Peyer's patch (tissue), 4 donors: ENCODE data around the gene MYF5.

Experiments
- POLR2A ChIP-seq, 2 donors: fragments of 450-650 bp; IDR thresholded peaks; one replicate each; pipeline ENCODE4 v1.5.1; 2017; ENCODE audit warnings: antibody characterized with exemption in 2 of 2, mild to moderate bottlenecking in 2 of 2, moderate library complexity in 2 of 2
- TF ChIP-seq, protein P1 (sequence below), 6 experiments: fragments of 450-650 bp in 4 of 6; fragments of 200-600 bp in 2 of 6; sonication (generic) in 1 of 6; IDR thresholded peaks; one replicate each; pipeline ENCODE4 v1.5.1; 2017 to 2019; ENCODE audit warnings: antibody characterized with exemption in 6 of 6, mild to moderate bottlenecking in 3 of 6, moderate library complexity in 1 of 6

DNA sequence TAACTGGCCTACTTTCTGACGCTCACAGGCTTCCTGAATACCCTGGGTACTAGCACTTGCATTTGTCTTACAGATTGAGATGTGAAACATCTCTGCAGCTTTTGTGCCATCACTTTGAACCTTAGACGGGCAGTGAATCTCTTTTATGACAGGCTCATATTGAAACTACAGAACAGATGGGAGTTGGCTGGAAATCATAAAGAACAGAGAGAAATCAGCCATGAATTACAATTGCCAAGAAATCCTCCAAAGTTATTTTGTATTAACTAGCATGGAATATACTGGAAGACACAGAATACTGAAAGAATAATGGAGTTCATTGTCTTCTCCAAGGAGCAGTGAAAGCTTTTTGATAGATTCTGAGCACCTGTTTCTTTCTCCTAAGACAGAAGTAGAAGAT, 32.7 kb downstream of the MYF5 start:
- TF ChIP-seq, protein P1, sequence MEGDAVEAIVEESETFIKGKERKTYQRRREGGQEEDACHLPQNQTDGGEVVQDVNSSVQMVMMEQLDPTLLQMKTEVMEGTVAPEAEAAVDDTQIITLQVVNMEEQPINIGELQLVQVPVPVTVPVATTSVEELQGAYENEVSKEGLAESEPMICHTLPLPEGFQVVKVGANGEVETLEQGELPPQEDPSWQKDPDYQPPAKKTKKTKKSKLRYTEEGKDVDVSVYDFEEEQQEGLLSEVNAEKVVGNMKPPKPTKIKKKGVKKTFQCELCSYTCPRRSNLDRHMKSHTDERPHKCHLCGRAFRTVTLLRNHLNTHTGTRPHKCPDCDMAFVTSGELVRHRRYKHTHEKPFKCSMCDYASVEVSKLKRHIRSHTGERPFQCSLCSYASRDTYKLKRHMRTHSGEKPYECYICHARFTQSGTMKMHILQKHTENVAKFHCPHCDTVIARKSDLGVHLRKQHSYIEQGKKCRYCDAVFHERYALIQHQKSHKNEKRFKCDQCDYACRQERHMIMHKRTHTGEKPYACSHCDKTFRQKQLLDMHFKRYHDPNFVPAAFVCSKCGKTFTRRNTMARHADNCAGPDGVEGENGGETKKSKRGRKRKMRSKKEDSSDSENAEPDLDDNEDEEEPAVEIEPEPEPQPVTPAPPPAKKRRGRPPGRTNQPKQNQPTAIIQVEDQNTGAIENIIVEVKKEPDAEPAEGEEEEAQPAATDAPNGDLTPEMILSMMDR (IDR thresholded peaks at IDR 0.05), result no peak
- TF ChIP-seq POLR2A (IDR thresholded peaks at IDR 0.05), result no peak
